B cell (primary cell): Measurements from ENCODE around the gene TMEM260. TPM values are rescaled to one million over a fixed set of nuclear protein-coding genes. Genes with fewer than 3 reads are reported as not detected.

Experiments
- ATAC-seq: fragments of 200-7000 bp; cut with Tn5 transposase; one replicate; pipeline ENCODE4 v1.10.0; 2021; ENCODE audit warnings: low read depth, mild to moderate bottlenecking, moderate number of reproducible peaks, moderate library complexity
- CTCF ChIA-PET: fragments of 350-600 bp; sonication (Branson Sonifier 250); formaldehyde crosslinking; loops from one replicate; lab custom pipeline; 2021; ENCODE audit warnings: antibody characterized with exemption, inconsistent platforms; lab: Charles Lee
- POLR2A ChIA-PET: fragments of 350-600 bp; sonication (Branson Sonifier 250); formaldehyde crosslinking; loops from one replicate; lab custom pipeline; 2021; ENCODE audit warnings: antibody characterized with exemption; lab: Charles Lee
- DNase-seq: peaks from one replicate; pipeline ENCODE4 v3.0.0; 2013
- H2AFZ ChIP-seq: 2 replicates; pipeline ENCODE4 v1.6.1; 2012; ENCODE audit warnings: mild to moderate bottlenecking, low read depth, low read length; ENCODE audit not compliant: insufficient read depth, poor library complexity, severe bottlenecking
- H3K27ac ChIP-seq, 2 donors: 1 replicate in 1 of 2; 2 replicates in 1 of 2; pipeline ENCODE4 v1.5.1; 2012 to 2013; ENCODE audit warnings: low read length in 2 of 2, mild to moderate bottlenecking in 2 of 2, moderate library complexity in 1 of 2
- H3K27me3 ChIP-seq, 4 experiments: fragments of 200-600 bp in 1 of 4; sonication (generic) in 1 of 4; replicated peaks in 1 of 4; 1 replicate in 2 of 4; 2 replicates in 2 of 4; pipeline versions ENCODE4 v1.6.1 to v1.7.0; 2013 to 2016; ENCODE audit warnings: low read length in 3 of 4, mild to moderate bottlenecking in 2 of 4, mixed read lengths in 1 of 4, moderate library complexity in 1 of 4; ENCODE audit not compliant: insufficient read depth in 4 of 4, control insufficient read depth in 3 of 4; ENCODE audit errors: control extremely low read depth in 1 of 4
- H3K36me3 ChIP-seq, 2 experiments: replicated peaks in 1 of 2; 1 replicate in 1 of 2; 2 replicates in 1 of 2; pipeline versions ENCODE4 v1.6.1 to v1.7.1; 2013; ENCODE audit warnings: low read length in 1 of 2; ENCODE audit not compliant: insufficient read depth in 2 of 2, control insufficient read depth in 1 of 2; ENCODE audit errors: control extremely low read depth in 1 of 2, extremely low read depth in 1 of 2
- H3K4me1 ChIP-seq, 2 donors: fragments of 200-600 bp in 1 of 2; sonication (generic) in 1 of 2; 1 replicate in 1 of 2; 2 replicates in 1 of 2; pipeline versions ENCODE4 v1.5.1 to v1.6.1; 2013 to 2017; ENCODE audit warnings: low read length in 2 of 2; ENCODE audit not compliant: control insufficient read depth in 2 of 2, insufficient read depth in 2 of 2
- H3K4me2 ChIP-seq: replicated peaks from 2 replicates; pipeline ENCODE3; 2012; ENCODE audit warnings: mild to moderate bottlenecking, low read depth, low read length; ENCODE audit not compliant: poor library complexity, severe bottlenecking
- H3K4me3 ChIP-seq, 5 experiments: fragments of 200-600 bp in 1 of 5; sonication (generic) in 1 of 5; 1 replicate in 3 of 5; 2 replicates in 2 of 5; pipeline versions ENCODE4 v1.5.1 to v1.7.0; 2011 to 2016; ENCODE audit warnings: low read length in 4 of 5, mild to moderate bottlenecking in 4 of 5, low read depth in 2 of 5, control low read depth in 1 of 5, moderate library complexity in 1 of 5; ENCODE audit not compliant: insufficient read depth in 1 of 5; ENCODE audit errors: control extremely low read depth in 1 of 5, extremely low read depth in 1 of 5
- H3K79me2 ChIP-seq: fragments of 200-600 bp; sonication (generic); one replicate; pipeline ENCODE4 v1.6.0; 2016; ENCODE audit warnings: low read length; ENCODE audit not compliant: control insufficient read depth, insufficient read depth
- H3K9ac ChIP-seq: fragments of 200-600 bp; sonication (generic); 2 replicates; pipeline ENCODE4 v1.6.1; 2017; ENCODE audit warnings: mild to moderate bottlenecking, low read length, moderate library complexity
- H3K9me3 ChIP-seq, 3 donors: one replicate each; pipeline versions ENCODE4 v1.6.1 to v1.7.1; 2013; ENCODE audit warnings: low read length in 2 of 3; ENCODE audit not compliant: control insufficient read depth in 2 of 3, insufficient read depth in 1 of 3; ENCODE audit errors: control extremely low read depth in 1 of 3
- H4K20me1 ChIP-seq: 2 replicates; pipeline ENCODE4 v1.6.0; 2012; ENCODE audit warnings: mild to moderate bottlenecking, low read length; ENCODE audit not compliant: insufficient read depth, control insufficient read depth, poor library complexity, severe bottlenecking
- H3K27ac Mint-ChIP-seq: one replicate; pipeline ENCODE4 v1.8.0; 2021; ENCODE audit warnings: mixed read lengths
- H3K27me3 Mint-ChIP-seq: one replicate; pipeline ENCODE4 v1.8.0; 2021; ENCODE audit warnings: mixed read lengths
- H3K4me1 Mint-ChIP-seq: one replicate; pipeline ENCODE4 v1.8.0; 2021; ENCODE audit warnings: mixed read lengths
- H3K4me3 Mint-ChIP-seq: one replicate; pipeline ENCODE4 v1.8.0; 2021; ENCODE audit warnings: mixed read lengths
- H3K9me3 Mint-ChIP-seq: one replicate; pipeline ENCODE4 v1.8.0; 2022; ENCODE audit warnings: mixed read lengths; ENCODE audit not compliant: insufficient read depth
- CTCF ChIP-seq: fragments of 200-600 bp; IDR thresholded peaks from one replicate; pipeline ENCODE4 v1.8.0; 2022; ENCODE audit warnings: antibody characterized with exemption, mild to moderate bottlenecking
- EZH2 ChIP-seq: IDR thresholded peaks from 2 replicates; pipeline ENCODE4 v1.6.1; 2012; ENCODE audit warnings: borderline replicate concordance, low read depth, mild to moderate bottlenecking, moderate library complexity, low read length; ENCODE audit not compliant: insufficient read depth, poor library complexity, severe bottlenecking
- WGBS: methylation state at CpG from one replicate; pipeline ENCODE4 v1.1.5; 2013; ENCODE audit warnings: missing lambda C conversion rate; ENCODE audit not compliant: insufficient coverage; 5-methylcytosine and 5-hydroxymethylcytosine counted together
- intact Hi-C: fragments of 100-400 bp; cut with micrococcal nuclease; formaldehyde crosslinking; loops from one replicate; pipeline ENCODE4 v1.10.0; 2022
- polyA plus RNA-seq: library from polyadenylated mRNA; depleted of rRNA; stranded (reverse); fragments of >200 nt; gene quantifications from 2 replicates; pipeline ENCODE4 v1.2.3, GENCODE V29; 2012
- total RNA-seq, 2 donors: library from RNA; stranded (reverse); fragments of 120-200 nt in 1 of 2; gene quantifications; 1 replicate in 1 of 2; 2 replicates in 1 of 2; pipeline versions ENCODE4 v1.2.3 to v1.2.4, GENCODE V29; 2013 to 2022

The TMEM260 gene
- total and polyA plus RNA-seq, 2 donors (not counting 1 experiment from before 2014, with no cell fraction given): 14.2 to 33.9 TPM

GRCh38 chr14:56659964-56660551 is 80.5 kb downstream of the TMEM260 start:
- TF ChIP-seq EZH2 (no peak), CTCF (peak; percentile 57)
- H3K9ac ChIP-seq: no peak overlapping the region
- H3K36me3 ChIP-seq: no peaks in the 10 kb centered on the region
- ChIA-PET CTCF (interaction anchor here (1.7 kb wide), 1 partner anchor 657 kb away, joined by 7 read pairs; no protein-coding TSS in a partner anchor), POLR2A (no interaction called here)
- DNase-seq: peak; percentile 7
- no peak overlapping the region for H3K4me3 Mint-ChIP-seq
- no peaks in the 10 kb centered on the region for H3K4me1 Mint-ChIP-seq
- WGBS: 31% methylated on average over 3 of the region's 7 CpGs
- H3K4me2 ChIP-seq: no peak overlapping the region
- H3K79me2 ChIP-seq: no peaks in the 10 kb centered on the region
- intact Hi-C loops: loop anchor here (1.0 to 5.0 kb wide), 2 partner anchors 407 to 657 kb away; no protein-coding TSS in a partner anchor
- H3K9me3 ChIP-seq: no peaks in the 10 kb centered on the region
- H4K20me1 ChIP-seq: no peaks in the 10 kb centered on the region
- no peak for ATAC-seq
- no peaks in the 10 kb centered on the region for H3K27me3 Mint-ChIP-seq
- H3K4me3 ChIP-seq: no peak overlapping the region
- H2AFZ ChIP-seq: no peak overlapping the region
- no peaks in the 10 kb centered on the region for H3K9me3 Mint-ChIP-seq
- H3K4me1 ChIP-seq: no peaks in the 10 kb centered on the region
- H3K27ac ChIP-seq: no peak overlapping the region
- no peaks in the 10 kb centered on the region for H3K27me3 ChIP-seq
- H3K27ac Mint-ChIP-seq: no peak overlapping the region

GRCh38 chr14:56660677-56661389 is 81.2 kb downstream of the TMEM260 start:
- H2AFZ ChIP-seq: no peak overlapping the region
- intact Hi-C loops: loop anchor here (1.0 to 5.0 kb wide), 2 partner anchors 406 to 656 kb away; no protein-coding TSS in a partner anchor
- no peak overlapping the region for H3K4me3 Mint-ChIP-seq
- no peaks in the 10 kb centered on the region for H3K36me3 ChIP-seq
- DNase-seq: no peak
- H3K27me3 ChIP-seq: no peaks in the 10 kb centered on the region
- H3K4me1 ChIP-seq: no peaks in the 10 kb centered on the region
- ChIA-PET POLR2A (no interaction called here), CTCF (no interaction called here)
- no peaks in the 10 kb centered on the region for H3K27me3 Mint-ChIP-seq
- no peak overlapping the region for H3K27ac ChIP-seq
- no peaks in the 10 kb centered on the region for H3K79me2 ChIP-seq
- no peak overlapping the region for H3K9ac ChIP-seq
- H3K4me2 ChIP-seq: no peak overlapping the region
- ATAC-seq: no peak
- no peaks in the 10 kb centered on the region for H4K20me1 ChIP-seq
- no peaks in the 10 kb centered on the region for H3K9me3 ChIP-seq
- TF ChIP-seq EZH2: no peak
- no peak for TF ChIP-seq CTCF
- no peak overlapping the region for H3K4me3 ChIP-seq
- H3K9me3 Mint-ChIP-seq: no peaks in the 10 kb centered on the region
- no peaks in the 10 kb centered on the region for H3K4me1 Mint-ChIP-seq
- H3K27ac Mint-ChIP-seq: no peak overlapping the region
- 79% methylated on average over 5 of the region's 6 CpGs for WGBS
